Islet of Langerhans (tissue), 1 donor: ENCODE data around the gene LAMB3.

Experiments used
- FAIRE-seq: peaks from one replicate; lab custom pipeline; 2011; peaks lifted over from hg19 to GRCh38; lab: Jason Lieb, UNC

LAMB3 gene

DNA sequence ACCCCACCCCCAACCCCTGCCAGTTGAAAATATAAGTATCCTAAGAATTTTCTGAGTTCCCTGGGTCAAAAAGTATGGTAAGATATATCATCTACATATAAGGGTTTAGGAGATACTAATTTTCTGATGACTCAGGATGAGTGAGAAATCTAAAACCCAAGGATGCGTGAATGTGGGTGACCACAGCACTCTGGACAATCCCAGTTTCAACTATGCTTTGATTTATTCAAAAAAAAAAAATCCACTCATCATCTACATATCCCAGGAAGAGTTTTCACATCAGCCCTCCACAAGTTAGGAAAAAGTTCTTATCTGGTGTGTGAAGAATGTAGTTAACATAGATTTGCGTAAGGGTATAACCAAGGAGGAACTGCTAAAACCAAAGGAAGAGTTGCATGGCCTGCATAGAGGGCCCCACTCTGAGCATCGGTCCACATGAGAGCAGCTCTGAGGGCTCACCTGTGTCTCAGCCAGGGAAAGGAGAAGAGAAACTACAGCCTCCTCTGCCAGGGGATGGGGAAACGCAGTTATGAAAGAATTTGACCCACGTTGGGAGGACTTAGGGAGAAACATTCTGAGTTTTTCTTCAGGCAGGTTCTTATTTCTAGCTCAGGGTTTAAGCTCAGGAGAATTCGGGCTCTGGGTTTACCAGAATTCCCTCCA is 18.8 kb downstream of the LAMB3 start:
- FAIRE-seq: no peak

DNA sequence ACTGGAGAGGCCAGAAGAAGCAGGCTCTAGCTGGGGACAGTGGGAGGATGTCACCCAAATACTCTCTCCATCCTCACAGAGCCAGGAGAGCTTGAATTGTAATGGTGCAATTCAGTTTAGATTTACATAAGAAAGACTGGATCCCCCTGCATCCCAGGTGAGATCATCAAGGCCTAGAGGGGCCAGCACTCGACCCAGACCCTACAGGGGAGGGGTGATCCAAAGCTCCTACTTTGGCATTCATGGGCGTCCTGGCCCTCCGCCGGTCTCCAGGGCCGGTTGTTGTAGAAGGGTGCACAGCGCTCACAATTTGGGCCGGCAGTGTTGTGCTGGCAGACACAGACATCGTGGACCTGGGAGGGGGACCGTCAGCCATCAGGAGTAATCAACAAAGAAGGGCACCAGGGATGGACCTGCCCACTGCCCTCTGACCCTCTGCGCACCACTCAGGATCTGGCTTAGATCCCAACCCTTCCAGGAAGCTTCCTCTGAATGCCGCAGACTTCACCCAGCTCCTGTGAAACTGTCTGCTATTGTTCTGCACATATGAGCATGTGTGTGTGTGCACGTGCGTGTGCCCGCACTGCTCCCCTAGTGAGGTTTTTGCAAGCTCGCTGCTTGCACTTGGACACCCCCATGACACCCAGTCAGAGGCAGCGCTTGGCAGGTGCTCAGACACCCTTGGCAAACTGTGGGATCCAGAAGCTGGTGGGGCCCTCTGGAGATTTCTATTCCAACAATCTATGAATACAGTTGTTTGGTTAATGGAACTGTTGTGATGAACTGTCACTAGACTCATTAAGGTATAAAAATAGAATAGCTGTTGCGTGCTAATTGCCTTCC is 21.6 kb downstream of the LAMB3 start:
- no peak for FAIRE-seq

DNA sequence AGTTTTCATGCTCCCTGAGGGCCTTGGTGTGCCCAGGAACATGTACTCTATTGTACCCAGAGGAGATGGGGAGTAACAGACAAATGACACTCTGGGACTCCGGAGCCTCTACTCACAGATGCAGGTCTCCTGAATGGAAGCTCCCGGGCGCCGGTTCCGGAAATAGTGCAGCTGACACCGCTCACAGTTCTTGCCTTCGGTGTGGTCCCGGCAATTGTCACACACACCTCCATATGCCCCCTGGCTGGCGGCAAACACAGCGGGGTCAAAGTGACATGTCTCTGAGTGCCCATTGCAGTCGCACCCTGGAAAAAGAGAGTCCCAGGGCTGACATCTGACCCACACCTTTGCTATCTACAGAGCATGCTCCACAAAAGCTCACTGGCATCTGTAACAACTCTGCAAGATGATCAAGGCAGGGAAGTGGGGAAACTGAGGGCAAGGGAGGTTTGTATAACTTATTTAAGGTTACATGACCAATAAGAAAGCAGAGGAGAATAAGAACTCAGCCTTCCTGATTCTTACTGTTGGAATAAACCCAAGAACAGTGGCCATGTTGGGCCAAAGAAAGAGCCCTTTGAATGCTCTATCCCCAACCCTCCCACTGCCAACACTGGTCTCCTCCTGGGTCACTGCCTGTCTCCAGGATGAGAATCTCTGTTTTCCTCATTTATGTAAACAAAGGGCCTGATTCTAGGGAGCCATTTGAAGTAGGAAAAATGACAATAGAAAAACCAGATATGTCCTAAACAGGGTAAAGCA is 22.4 kb downstream of the LAMB3 start:
- no peak for FAIRE-seq

DNA sequence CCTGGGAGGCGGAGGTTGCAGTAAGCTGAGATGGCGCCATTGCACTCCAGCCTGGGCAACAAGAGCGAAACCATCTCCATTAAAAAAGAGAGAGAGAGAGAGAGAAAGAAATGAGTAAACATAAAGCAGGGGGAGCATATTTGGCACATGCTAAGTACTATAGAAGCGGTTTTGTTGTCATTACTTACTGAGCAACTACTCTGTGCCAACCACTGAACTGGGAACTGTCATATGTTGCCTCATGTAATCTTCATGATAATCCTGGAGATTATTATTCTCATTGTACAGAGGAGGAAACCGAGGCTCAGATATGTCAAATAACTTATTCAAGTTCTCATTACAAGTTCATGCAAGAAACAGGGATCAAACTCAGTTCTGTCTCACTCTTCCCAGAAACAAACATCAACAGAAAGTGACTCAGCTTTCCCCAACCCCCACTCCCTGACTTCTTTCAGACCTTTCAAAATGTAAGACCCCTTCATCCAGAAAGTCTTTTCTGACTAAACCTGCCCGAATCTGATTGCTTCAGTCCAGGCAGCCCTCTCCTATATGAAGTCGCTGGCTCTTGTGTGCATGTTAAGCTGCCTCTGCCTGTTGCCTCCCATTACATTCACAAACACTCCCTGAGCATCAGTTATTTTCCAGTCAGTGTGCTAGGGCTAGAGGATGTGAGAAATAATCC is 23.5 kb downstream of the LAMB3 start:
- FAIRE-seq: no peak

DNA sequence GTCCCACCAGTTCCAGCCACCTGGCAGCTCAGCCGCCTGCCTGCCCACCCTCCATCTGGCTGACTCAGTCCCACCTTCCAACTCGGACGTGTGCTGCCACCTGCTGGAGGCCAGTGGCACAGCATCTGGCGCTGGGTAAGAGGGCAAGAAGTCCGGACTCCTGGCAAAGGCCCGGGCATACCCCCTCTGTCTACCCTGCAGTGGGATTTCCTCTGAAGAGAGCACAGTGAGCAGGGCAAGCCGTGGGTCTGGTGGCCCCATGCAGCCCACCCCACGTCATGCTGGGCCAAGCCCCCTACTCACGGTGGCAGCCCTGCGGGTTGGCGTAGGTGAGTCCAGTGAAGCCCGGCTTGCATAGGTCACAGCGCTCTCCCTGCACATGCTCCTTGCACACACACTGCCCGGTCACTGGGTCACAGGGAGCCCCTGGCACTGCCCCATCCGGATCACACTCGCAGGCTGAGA is 24.5 kb downstream of the LAMB3 start:
- no peak for FAIRE-seq

DNA sequence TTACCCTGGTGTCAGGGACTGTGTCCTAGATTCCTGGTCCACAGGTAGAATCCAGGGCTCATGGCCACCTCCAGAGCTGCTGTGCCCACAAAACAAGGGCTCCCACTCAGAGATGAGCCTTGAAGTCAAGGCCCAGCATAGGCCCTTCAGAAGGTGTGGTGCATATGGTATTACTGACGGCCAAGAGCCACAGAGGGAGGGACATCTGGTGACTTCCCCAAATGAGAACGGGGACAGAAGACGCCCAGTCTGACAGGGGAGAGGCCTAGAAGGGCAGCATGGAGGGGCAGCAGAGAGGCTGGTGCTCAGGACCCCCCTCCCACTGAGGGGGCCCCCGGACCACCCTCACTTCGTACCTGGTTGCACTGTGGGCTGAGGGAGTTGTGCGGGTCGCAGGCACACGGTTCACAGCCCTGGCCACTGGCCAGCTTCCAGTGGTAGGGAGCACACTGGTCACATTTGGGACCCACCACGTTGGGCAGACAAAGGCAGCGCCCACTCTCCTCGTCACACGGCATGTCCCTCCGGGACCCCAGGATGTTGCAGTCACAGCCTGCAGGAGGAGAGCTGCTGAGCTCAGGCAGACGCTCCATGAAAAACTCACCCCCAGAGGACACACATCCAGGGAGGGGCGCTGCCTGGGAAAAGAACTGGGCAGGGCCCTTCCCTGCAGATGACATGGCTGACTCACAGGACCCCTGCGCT is 25.0 kb downstream of the LAMB3 start:
- FAIRE-seq: no peak

DNA sequence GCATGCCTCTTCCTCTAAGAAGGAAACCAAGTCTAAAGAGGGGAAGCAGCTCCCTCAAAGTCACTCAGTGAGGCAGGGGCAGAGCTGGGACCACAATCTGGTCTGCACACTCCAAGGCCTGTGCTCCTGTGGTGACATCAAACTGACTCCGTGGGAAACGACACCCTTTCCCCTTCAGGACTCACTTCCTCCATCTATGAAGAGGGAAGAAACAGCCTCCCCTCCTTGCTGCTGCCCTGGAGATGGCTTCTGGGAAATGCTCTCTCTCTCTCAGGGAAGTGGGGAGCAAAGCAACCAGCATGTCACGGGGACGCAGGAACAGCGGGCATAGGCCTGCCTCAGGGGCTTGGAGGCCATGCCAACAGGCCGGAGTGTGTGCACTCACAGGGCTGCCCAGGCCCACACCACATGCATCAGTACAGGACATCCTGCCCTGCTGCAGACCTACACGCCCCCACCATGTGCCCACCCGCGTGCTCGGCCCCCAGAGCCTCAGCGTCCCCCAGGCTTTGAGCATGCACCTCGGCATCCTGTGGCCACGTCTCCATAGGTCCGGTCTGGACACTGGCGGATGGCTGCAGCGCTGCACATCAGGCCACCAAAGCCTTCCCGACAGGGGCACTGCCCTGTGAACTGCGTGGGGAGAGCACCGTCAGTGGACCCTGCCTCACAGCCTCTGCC is 25.7 kb downstream of the LAMB3 start:
- FAIRE-seq: no peak

DNA sequence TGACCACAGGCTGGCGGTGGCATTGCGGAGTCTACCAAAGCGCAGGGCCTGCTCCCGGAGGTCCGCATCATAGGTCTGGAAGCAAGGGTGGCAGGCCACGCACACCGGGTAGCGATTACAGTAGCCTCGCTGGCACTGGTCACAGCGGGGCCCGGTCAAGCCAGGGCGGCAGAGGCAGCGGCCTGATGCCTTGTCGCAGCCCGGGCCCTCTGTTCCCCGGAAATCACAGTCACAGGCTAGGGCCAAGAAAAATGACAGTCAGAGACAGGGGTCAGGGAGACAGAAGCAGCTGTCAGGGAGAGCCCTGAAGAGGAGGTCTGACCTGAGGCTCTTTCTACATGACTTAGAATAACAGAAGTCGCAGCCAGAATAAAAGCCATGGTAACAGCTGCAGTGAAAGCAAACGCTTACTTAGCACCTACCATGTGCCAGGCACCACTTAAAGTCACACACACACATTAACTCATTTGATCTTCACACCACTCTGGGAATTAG is 26.4 kb downstream of the LAMB3 start:
- FAIRE-seq: no peak

DNA sequence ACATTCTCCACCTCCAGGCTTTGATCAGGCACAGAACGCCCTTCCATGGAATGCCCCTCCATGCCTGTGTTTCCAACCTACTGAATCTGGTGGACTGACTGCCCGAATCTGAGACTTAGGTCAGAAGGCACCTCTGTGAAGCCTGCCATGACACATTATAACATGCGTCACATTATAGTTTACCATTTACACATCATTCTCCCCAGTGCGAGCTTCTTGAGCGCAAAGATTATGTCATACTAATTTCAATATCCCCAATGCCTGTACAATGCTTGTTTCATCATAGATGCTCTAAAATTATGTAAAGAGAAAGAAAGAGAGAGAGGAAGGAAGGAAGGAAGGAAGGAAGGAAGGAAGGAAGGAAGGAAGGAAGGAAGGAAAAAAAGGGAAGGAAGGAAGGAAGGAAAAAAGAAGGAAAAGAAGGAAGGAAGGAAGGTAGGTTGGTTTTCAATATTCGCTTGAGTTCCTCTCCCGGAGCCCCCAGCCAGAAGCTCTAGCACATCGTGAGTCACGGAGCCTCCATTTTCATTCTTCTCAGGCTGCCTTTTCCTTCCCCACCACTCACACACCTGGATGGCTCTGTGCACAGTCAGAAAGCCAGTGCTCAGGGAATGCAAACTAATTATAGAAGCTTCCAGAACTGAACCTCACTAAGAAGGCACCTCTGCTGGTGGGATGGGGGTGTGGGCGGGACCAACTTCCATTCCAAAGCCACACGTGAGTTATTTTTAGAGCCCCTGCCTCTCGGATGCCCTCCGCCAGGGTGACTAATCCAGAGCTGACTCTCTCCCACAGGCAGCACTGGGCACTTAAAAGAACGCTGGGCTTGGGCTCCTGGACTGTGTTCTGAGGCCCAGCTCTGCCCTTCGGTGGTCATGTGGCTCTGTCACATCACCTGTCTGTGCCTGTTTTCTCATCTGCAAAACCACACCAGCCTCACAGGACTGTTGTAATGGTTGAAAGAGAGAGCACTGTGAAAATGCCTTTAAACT is 27.4 kb downstream of the LAMB3 start:
- no peak for FAIRE-seq

DNA sequence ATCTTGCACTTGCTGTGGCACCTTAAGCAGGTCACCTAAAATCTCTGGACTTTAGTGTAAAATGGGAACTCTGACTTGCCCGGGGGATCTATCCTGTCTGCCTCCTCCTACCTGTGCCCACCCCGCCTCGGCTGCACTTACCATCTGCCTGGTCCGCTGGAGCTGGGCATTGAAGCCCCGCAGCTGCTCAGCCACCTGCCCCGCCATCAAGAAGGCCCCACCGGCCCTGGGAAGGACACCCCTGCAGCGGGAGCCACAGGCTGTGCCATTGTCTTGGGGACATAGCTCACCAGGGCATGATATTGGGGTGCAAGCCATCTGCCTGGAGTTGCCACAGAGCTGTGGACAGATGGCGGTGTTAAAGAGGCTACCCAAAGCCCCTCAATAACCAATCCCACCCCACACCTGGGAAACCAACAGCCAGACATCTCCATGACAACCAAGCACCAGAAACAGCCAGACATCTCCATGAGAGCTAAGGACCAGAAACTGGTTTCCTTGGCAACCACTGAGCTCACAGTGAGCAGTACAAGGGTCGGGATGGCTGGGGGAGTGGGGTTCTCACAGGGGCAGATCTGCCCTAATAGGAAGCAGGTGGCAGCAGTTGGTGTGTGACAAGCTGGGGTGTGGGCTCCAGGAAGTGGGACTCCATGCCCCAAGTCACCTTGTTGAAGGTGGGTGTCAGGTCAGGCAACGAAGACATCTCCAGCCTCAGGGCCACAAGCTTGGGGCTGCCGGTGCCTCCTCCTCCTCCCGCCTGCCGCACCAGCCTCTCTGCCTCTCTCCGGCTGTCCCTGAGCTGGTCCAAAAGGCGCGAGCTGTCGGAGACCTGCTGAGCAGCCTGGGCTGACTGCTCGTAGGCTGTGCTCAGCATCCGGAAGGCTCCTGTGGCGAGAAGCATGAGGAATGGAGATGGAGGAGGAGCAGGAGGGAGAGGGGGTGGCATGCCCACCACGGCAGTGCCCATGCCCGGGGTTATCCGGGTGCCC is 29.1 kb downstream of the LAMB3 start:
- no peak for FAIRE-seq

DNA sequence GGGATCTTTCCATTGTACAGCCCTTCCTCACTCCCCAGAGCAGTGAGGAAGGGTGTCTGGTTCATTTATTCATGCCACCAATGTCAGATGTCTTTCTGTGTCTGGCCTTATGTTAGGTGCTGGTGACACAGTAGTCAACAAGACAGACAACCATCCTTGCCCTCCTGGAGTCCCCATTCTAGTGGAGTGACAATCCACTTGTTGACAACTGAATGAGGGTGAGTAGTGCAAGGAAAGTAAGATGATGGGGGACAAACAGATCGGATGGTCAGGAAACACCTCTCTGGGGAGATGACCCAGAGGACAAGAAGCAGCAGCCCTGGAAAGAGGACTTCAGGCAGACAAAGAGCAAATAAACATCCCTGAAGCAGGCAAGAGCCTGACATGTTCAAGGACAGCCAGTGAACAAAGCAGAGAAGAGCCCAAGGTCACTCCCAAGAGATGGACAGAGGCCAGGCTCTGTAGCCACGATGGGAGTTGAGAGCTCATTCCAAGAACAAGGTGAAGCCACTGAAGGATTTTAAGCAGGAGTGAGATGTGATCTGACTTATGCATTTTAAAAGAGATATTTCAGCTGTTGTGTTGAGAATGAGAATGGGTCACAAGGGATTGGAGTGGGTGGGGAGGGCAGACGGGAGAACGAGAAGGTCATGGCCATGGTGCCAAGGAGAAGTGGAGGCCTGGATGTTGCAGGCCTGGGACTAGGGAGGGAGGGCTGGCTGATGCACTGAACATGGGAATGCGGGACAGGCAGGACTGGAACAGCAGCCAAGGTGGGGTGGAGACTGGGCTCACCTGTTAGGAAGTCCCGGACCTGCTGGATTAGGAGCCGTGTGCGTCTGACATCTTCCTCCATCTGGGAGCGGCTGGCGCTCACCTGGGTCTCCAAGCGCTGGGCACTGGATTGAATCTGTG is 30.2 kb downstream of the LAMB3 start:
- no peak for FAIRE-seq

DNA sequence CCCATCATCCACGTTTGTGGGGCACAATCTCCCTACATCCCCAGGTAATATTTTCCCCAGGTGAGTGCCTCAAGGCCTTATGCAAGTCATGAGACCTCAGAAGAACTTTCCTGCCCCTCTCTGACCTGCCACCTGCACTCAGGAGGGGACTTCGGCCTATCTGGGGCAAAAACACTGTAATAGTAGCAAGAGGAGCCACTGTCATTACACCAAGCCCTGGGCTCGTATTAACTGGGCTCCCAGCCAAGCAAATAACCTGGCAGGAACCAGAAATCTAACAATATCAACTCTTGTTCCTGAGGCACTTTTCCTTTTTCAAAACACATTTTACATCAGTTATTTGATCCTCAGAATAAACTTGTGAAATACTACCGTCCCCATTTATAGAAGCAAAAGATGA is 30.9 kb downstream of the LAMB3 start:
- no peak for FAIRE-seq

DNA sequence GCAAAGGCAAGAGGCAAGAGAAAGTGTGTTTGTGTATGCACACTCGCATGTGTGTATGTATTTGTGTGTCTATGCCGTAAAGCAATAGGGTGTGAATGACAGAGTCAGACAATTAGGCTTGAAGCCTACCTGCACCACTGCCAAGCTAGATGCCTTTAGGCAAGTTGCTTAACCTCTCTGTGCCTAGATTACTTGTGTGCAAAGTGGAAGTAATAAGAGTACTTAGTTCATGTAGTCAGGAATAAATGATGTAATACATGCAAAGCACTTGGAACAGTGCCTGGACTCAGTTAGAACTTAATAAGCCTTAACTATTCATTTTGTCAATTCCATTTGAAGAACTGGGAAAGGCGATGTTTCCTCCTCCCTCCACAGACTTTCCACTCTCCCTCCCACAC is 31.7 kb downstream of the LAMB3 start:
- no peak for FAIRE-seq

DNA sequence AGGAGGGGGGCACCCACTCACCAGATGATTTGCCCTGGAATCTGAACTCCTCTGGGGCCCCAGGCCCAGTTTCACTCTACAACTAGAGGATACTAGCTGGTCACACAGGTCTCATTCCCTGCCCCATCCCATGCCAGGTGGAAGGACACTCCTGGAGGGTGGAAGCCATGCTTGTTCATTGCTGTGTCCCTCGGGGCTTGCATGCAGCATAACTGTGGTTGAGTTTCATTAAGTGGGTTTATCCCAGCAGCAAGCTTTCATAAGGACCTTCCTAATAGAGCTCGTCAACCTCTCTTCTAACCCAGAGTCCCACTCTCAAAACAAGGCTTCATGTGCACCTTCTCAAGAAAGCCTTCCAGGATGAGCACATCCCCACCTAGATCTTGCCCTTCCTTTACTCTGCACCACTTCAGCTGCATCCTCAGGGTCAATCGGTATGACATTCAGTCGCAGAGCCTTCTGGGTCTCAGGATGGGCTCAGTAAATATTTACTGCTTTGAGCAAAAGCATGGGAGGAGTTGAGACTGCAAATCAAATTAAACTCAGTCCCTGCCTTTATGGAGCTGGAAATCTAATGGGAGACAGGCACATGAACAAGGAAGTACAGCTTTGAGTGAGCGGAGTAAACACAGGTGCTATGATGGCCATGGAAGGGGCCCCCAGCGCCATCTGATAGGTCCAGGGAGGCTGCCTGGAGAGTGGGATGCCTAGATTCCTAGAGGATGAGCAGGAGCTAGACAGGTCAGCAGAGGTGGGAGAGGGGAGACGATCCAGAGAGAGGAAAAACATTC is 32.3 kb downstream of the LAMB3 start:
- no peak for FAIRE-seq

DNA sequence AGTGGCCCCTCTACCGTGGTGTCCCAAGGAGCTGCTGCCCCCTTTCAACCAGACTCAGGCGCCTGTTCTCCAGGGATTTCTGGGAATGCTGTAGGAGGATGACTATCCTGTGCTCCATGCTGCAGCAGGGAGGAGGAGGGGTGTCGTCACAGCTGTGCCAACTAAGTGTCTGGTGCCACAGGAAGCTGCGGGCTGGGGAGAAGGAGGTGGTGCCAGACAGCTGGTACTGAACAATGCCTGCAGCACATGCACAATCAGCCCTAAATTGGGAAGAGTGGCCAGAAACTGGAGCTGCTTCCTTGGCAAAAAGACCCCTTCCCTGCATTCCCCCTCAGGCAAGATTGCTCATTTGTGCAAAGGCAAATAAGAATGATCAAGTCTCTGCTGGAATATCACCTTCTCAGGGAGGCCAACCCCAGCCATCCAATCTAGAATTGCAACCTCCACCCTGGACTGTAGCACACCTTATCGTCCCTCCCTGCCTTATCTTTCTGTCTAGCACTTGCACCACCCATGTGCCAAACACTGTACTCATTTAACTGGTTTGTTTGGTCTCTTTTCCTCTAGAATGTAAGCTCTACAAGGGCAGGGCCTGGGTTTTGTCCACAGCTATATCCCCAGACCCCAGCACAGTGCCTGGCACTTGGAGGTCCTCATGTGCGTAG is 33.3 kb downstream of the LAMB3 start:
- no peak for FAIRE-seq

DNA sequence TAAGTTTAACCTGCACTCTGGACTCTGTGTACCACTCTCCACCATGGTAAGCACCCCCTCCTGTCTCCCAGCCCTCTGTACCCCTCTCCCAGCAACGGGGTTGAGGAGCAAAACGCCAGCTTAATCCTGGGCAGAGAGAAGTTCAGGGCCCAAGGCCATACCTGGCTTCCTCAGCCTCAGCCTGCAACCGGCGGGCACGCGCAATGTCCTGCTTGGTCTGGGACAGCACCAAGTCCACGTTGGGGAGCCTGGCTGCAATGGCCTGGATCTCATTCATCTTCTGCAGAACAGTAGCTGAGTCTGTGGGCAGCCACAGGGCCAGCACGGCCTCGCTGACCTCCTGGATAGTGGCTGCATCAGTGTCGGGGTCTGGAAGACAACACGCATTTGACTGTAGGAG is 33.9 kb downstream of the LAMB3 start:
- no peak for FAIRE-seq
